SH-SY5Y (cell line): ENCODE data around the gene RPS19BP1.

Source experiments
- GATA2 ChIP-seq: IDR thresholded peaks from 2 replicates; pipeline ENCODE4 v1.6.1; 2011; ENCODE audit warnings: mild to moderate bottlenecking, low read depth, low read length
- GATA3 ChIP-seq: IDR thresholded peaks from 2 replicates; pipeline ENCODE4 v1.6.1; 2011; ENCODE audit warnings: low read depth, mild to moderate bottlenecking, low read length, moderate library complexity

GRCh38 chr22:39519681-39520225 is 12.8 kb downstream of the RPS19BP1 start:
- TF ChIP-seq GATA2 (no peak), GATA3 (no peak)
